CD4-positive, alpha-beta T cell (primary cell): ENCODE measurements around the gene PRMT7. TPM values are rescaled to one million over a fixed set of nuclear protein-coding genes. Genes with fewer than 3 reads are reported as not detected.

Experiments used
- ATAC-seq: fragments of 200-7000 bp; cut with Tn5 transposase; one replicate; pipeline ENCODE4 v1.10.0; 2022; ENCODE audit warnings: mild to moderate bottlenecking; ENCODE audit not compliant: poor library complexity
- CTCF ChIA-PET: fragments of 350-600 bp; sonication (Branson Sonifier 250); formaldehyde crosslinking; loops from one replicate; lab custom pipeline; 2021; ENCODE audit warnings: antibody characterized with exemption, inconsistent platforms; lab: Charles Lee
- POLR2A ChIA-PET: fragments of 350-600 bp; sonication (Branson Sonifier 250); formaldehyde crosslinking; loops from one replicate; lab custom pipeline; 2021; ENCODE audit warnings: antibody characterized with exemption, inconsistent platforms; lab: Charles Lee
- DNase-seq, 14 experiments: peaks; one replicate each; pipeline ENCODE4 v3.0.0-alpha.2; 2013 to 2020; ENCODE audit warnings: mixed read lengths in 2 of 14
- H3K27ac ChIP-seq, 2 donors: one replicate each; pipeline versions ENCODE4 v1.5.1 to v1.7.0; 2013; ENCODE audit warnings: low read length in 2 of 2, low read depth in 1 of 2, mild to moderate bottlenecking in 1 of 2
- H3K27me3 ChIP-seq, 2 experiments: 1 replicate in 1 of 2; 2 replicates in 1 of 2; pipeline versions ENCODE4 v1.6.1 to v1.7.0; 2013; ENCODE audit warnings: low read length in 2 of 2, control low read depth in 1 of 2, mild to moderate bottlenecking in 1 of 2, moderate library complexity in 1 of 2; ENCODE audit not compliant: insufficient read depth in 2 of 2, control insufficient read depth in 1 of 2
- H3K36me3 ChIP-seq: one replicate; pipeline ENCODE4 v1.6.1; 2013; ENCODE audit warnings: low read length, control low read depth; ENCODE audit not compliant: insufficient read depth
- H3K4me1 ChIP-seq: one replicate; pipeline ENCODE4 v1.6.1; 2013; ENCODE audit warnings: low read length, control low read depth; ENCODE audit not compliant: insufficient read depth
- H3K4me3 ChIP-seq: one replicate; pipeline ENCODE4 v1.5.1; 2013; ENCODE audit warnings: mild to moderate bottlenecking, low read length, moderate library complexity
- H3K9me3 ChIP-seq, 2 experiments: 1 replicate in 1 of 2; 2 replicates in 1 of 2; pipeline versions ENCODE4 v1.6.1 to v1.7.0; 2013; ENCODE audit warnings: low read length in 2 of 2, mild to moderate bottlenecking in 2 of 2, control low read depth in 1 of 2, moderate library complexity in 1 of 2; ENCODE audit not compliant: control insufficient read depth in 1 of 2, insufficient read depth in 1 of 2
- H3K27ac Mint-ChIP-seq: one replicate; pipeline ENCODE4 v1.8.0; 2020; ENCODE audit warnings: mixed read lengths
- H3K27me3 Mint-ChIP-seq: one replicate; pipeline ENCODE4 v1.8.0; 2021; ENCODE audit warnings: mixed read lengths
- H3K36me3 Mint-ChIP-seq: one replicate; pipeline ENCODE4 v1.8.0; 2021; ENCODE audit warnings: low read depth, mixed read lengths
- H3K4me1 Mint-ChIP-seq: one replicate; pipeline ENCODE4 v1.8.0; 2021; ENCODE audit warnings: low read depth, mixed read lengths
- H3K4me3 Mint-ChIP-seq: one replicate; pipeline ENCODE4 v1.8.0; 2020; ENCODE audit warnings: mild to moderate bottlenecking, mixed read lengths
- H3K9me3 Mint-ChIP-seq: one replicate; pipeline ENCODE4 v1.8.0; 2020; ENCODE audit warnings: mixed read lengths
- CTCF ChIP-seq: fragments of 200-600 bp; IDR thresholded peaks from one replicate; pipeline ENCODE4 v1.8.0; 2022; ENCODE audit warnings: antibody characterized with exemption, mild to moderate bottlenecking
- intact Hi-C, 2 experiments: fragments of 100-400 bp; cut with DNase I in 1 of 2; cut with micrococcal nuclease in 1 of 2; formaldehyde crosslinking; loops; one replicate each; pipeline versions ENCODE4 v1.15.1 to v1.9.0; 2023 to 2025; cut with DNase I, micrococcal nuclease
- total RNA-seq, 174 experiments: library from RNA in 2 of 174; stranded (reverse) in 2 of 174; gene quantifications; one replicate each; pipeline ENCODE4 v1.2.3 and lab custom pipeline; 2021 to 2026

The PRMT7 gene
- total RNA-seq, 2 experiments from 2014 or later = 46.3 to 51.0 TPM

- H3K4me1 Mint-ChIP-seq = peaks cover 23% of the 10 kb centered on the region
- no peak for ATAC-seq
- no peak overlapping the region for H3K27ac ChIP-seq
Observed at GRCh38 chr16:68384288-68385161, 73.7 kb downstream of the PRMT7 start.

GRCh38 chr16:68385371-68385770 lies 74.6 kb downstream of the PRMT7 start:
- DNase-seq (no peak), ATAC-seq (no peak)
- POLR2A ChIA-PET = no interaction called here
- no peak overlapping the region for H3K4me3 ChIP-seq
- Mint-ChIP-seq H3K36me3 (no peaks in the 10 kb centered on the region), H3K4me3 (no peak overlapping the region), H3K4me1 (peaks cover 18% of the 10 kb centered on the region), H3K9me3 (no peaks in the 10 kb centered on the region), H3K27ac (no peak overlapping the region), H3K27me3 (no peaks in the 10 kb centered on the region)
- H3K27me3 ChIP-seq = no peaks in the 10 kb centered on the region
- H3K36me3 ChIP-seq = no peaks in the 10 kb centered on the region
- TF ChIP-seq CTCF = no peak
- peaks cover 10% of the 10 kb centered on the region for H3K4me1 ChIP-seq
- intact Hi-C loops = no loop called here
- CTCF ChIA-PET = no interaction called here
- no peaks in the 10 kb centered on the region for H3K9me3 ChIP-seq
- no peak overlapping the region for H3K27ac ChIP-seq

More at GRCh38 chr16:68384288-68385161, 73.7 kb downstream of the PRMT7 start:
- CTCF ChIA-PET = interaction anchor here (0.6 kb wide), 1 partner anchor 823 kb away, joined by 3 read pairs; no protein-coding TSS in a partner anchor
- H3K9me3 Mint-ChIP-seq = no peaks in the 10 kb centered on the region
- POLR2A ChIA-PET = no interaction called here
- no peaks in the 10 kb centered on the region for H3K27me3 Mint-ChIP-seq
- no peaks in the 10 kb centered on the region for H3K27me3 ChIP-seq
- H3K27ac Mint-ChIP-seq = no peak overlapping the region
- intact Hi-C loops = no loop called here
- H3K4me3 ChIP-seq = no peak overlapping the region
- H3K9me3 ChIP-seq = no peaks in the 10 kb centered on the region
- no peaks in the 10 kb centered on the region for H3K36me3 Mint-ChIP-seq
- no peak overlapping the region for H3K4me3 Mint-ChIP-seq
- TF ChIP-seq CTCF = no peak
- no peak for DNase-seq
- peaks cover 18% of the 10 kb centered on the region for H3K4me1 ChIP-seq
- no peaks in the 10 kb centered on the region for H3K36me3 ChIP-seq

- no peak for TF ChIP-seq CTCF
- no peak overlapping the region for H3K27ac Mint-ChIP-seq
- ChIA-PET CTCF (no interaction called here), POLR2A (no interaction called here)
- no peak for ATAC-seq
- no peaks in the 10 kb centered on the region for H3K36me3 Mint-ChIP-seq
- Histone ChIP-seq H3K27ac (no peak overlapping the region), H3K27me3 (no peaks in the 10 kb centered on the region), H3K4me3 (no peak overlapping the region), H3K9me3 (no peaks in the 10 kb centered on the region), H3K4me1 (peaks cover 8% of the 10 kb centered on the region), H3K36me3 (no peaks in the 10 kb centered on the region)
- H3K27me3 Mint-ChIP-seq = no peaks in the 10 kb centered on the region
- no peak overlapping the region for H3K4me3 Mint-ChIP-seq
- DNase-seq = no peak
- peaks cover 13% of the 10 kb centered on the region for H3K4me1 Mint-ChIP-seq
- intact Hi-C loops = no loop called here
- no peaks in the 10 kb centered on the region for H3K9me3 Mint-ChIP-seq
Observed at GRCh38 chr16:68386628-68387027, 75.8 kb downstream of the PRMT7 start.
